Endothelial cell of umbilical vein (primary cell): ENCODE data around the gene TMEM131. TPM values are rescaled to one million over a fixed set of nuclear protein-coding genes. Genes with fewer than 3 reads are reported as not detected.

Experiments
- BruUV-seq: library from RNA; stranded (reverse); fragments of 400-500 nt; replicated peaks from 2 replicates; lab custom pipeline; 2021; lab: Mats Ljungman, UMichigan
- CTCF ChIA-PET: fragments of 300-600, 350-600 bp; sonication (Branson Sonifier 250); formaldehyde crosslinking; loops from one replicate; lab custom pipeline; 2021; ENCODE audit warnings: antibody characterized with exemption, inconsistent platforms; lab: Charles Lee
- POLR2A ChIA-PET: fragments of 300-600, 350-600 bp; sonication (Branson Sonifier 250); formaldehyde crosslinking; loops from one replicate; lab custom pipeline; 2021; ENCODE audit warnings: antibody characterized with exemption, inconsistent platforms; lab: Charles Lee
- DNase-seq: peaks from one replicate; pipeline ENCODE4 v3.0.0-alpha.2; 2011; ENCODE audit warnings: low read depth, low spot score
- FAIRE-seq: peaks from 2 replicates; lab custom pipeline; 2011; peaks lifted over from hg19 to GRCh38; lab: Jason Lieb, UNC
- H2AFZ ChIP-seq: 2 replicates; pipeline ENCODE4 v1.6.0; 2012; ENCODE audit warnings: low read depth, low read length, control low read depth, inconsistent platforms
- H3K27ac ChIP-seq: 2 replicates; pipeline ENCODE4 v1.5.1; 2011; ENCODE audit warnings: low read depth, mild to moderate bottlenecking, control low read depth, low read length, moderate library complexity; ENCODE audit not compliant: insufficient read depth
- H3K27me3 ChIP-seq, 2 experiments: 2 replicates each; pipeline versions ENCODE4 v1.6.0 to v1.6.1; 2011; ENCODE audit warnings: low read length in 2 of 2, mixed read lengths in 1 of 2; ENCODE audit not compliant: control insufficient read depth in 2 of 2, insufficient read depth in 2 of 2
- H3K36me3 ChIP-seq, 2 experiments: 2 replicates in 1 of 2; 3 replicates in 1 of 2; pipeline ENCODE4 v1.5.1; 2011; ENCODE audit warnings: low read length in 2 of 2, mild to moderate bottlenecking in 1 of 2, moderate library complexity in 1 of 2; ENCODE audit not compliant: control insufficient read depth in 2 of 2, insufficient read depth in 2 of 2; ENCODE audit errors: extremely low read depth in 1 of 2
- H3K4me1 ChIP-seq: 3 replicates; pipeline ENCODE4 v1.5.1; 2011; ENCODE audit warnings: mild to moderate bottlenecking, low read length; ENCODE audit not compliant: control insufficient read depth, insufficient read depth; ENCODE audit errors: extremely low read depth
- H3K4me2 ChIP-seq: 2 replicates; pipeline ENCODE4 v1.6.1; 2011; ENCODE audit warnings: low read length, control low read depth, mixed read lengths; ENCODE audit not compliant: insufficient read depth
- H3K4me3 ChIP-seq, 3 experiments: fragments of 200-600 bp in 1 of 3; sonication (generic), shearing (Covaris generic) in 1 of 3; replicated peaks in 1 of 3; 2 replicates each; pipeline ENCODE4 v1.5.1; 2011 to 2016; ENCODE audit warnings: control low read depth in 3 of 3, low read length in 3 of 3, mild to moderate bottlenecking in 2 of 3, inconsistent platforms in 1 of 3, low read depth in 1 of 3, moderate library complexity in 1 of 3; ENCODE audit not compliant: insufficient read depth in 1 of 3
- H3K79me2 ChIP-seq: 2 replicates; pipeline ENCODE4 v1.6.0; 2012; ENCODE audit warnings: low read length, inconsistent platforms; ENCODE audit not compliant: control insufficient read depth, insufficient read depth
- H3K9ac ChIP-seq: replicated peaks from 2 replicates; pipeline ENCODE3; 2011; ENCODE audit warnings: low read length, control low read depth; ENCODE audit not compliant: insufficient read depth; ENCODE audit errors: extremely low read depth
- H3K9me1 ChIP-seq: replicated peaks from 3 replicates; pipeline ENCODE4 v1.6.0; 2011; ENCODE audit warnings: mild to moderate bottlenecking, low read length; ENCODE audit not compliant: control insufficient read depth, insufficient read depth; ENCODE audit errors: extremely low read depth
- H3K9me3 ChIP-seq: replicated peaks from 2 replicates; pipeline ENCODE4 v1.5.1; 2012; ENCODE audit warnings: low read length, inconsistent platforms; ENCODE audit not compliant: control insufficient read depth, insufficient read depth
- H4K20me1 ChIP-seq: replicated peaks from 2 replicates; pipeline ENCODE3; 2011; ENCODE audit warnings: mild to moderate bottlenecking, low read length; ENCODE audit not compliant: control insufficient read depth, insufficient read depth; ENCODE audit errors: extremely low read depth
- EZH2 ChIP-seq: IDR thresholded peaks from 2 replicates; pipeline ENCODE4 v1.6.1; 2012; ENCODE audit warnings: borderline replicate concordance, low read depth, mild to moderate bottlenecking, moderate library complexity, low read length, inconsistent platforms; ENCODE audit not compliant: severe bottlenecking
- FOS ChIP-seq: IDR thresholded peaks from 2 replicates; pipeline ENCODE4 v1.6.1; 2011; ENCODE audit warnings: mild to moderate bottlenecking, low read length, moderate library complexity, borderline replicate concordance; ENCODE audit not compliant: insufficient read depth
- GATA2 ChIP-seq: IDR thresholded peaks from 2 replicates; pipeline ENCODE4 v1.7.0; 2011; ENCODE audit warnings: low read depth, mild to moderate bottlenecking, moderate library complexity, mixed read lengths, low read length; ENCODE audit not compliant: insufficient read length, insufficient read depth
- JUN ChIP-seq: IDR thresholded peaks from 2 replicates; pipeline ENCODE4 v1.6.1; 2011; ENCODE audit warnings: borderline replicate concordance, low read depth; ENCODE audit not compliant: insufficient read length, insufficient read depth
- MYC ChIP-seq: IDR thresholded peaks from one replicate; pipeline ENCODE4 v1.6.1; 2011; ENCODE audit warnings: mild to moderate bottlenecking, low read depth, low read length
- POLR2A ChIP-seq: IDR thresholded peaks from 2 replicates; pipeline ENCODE4 v1.6.1; 2012; ENCODE audit warnings: low read depth, mild to moderate bottlenecking, control low read depth, low read length
- POLR2AphosphoS5 ChIP-seq: IDR thresholded peaks from 2 replicates; pipeline ENCODE4 v1.6.1; 2012; ENCODE audit warnings: low read depth, mild to moderate bottlenecking, control low read depth, low read length, moderate library complexity; ENCODE audit not compliant: insufficient read depth
- dilution Hi-C: fragments of 300-500 bp; cut with MboI; formaldehyde crosslinking; loops from one replicate; pipeline ENCODE4 v1.15.0; 2019; ENCODE audit warnings: low sequenced_read_pairs; ENCODE audit not compliant: extremely low pct_ligation_motif_present
- intact Hi-C: fragments of 100-400 bp; cut with micrococcal nuclease; formaldehyde crosslinking; loops from one replicate; pipeline ENCODE4 v1.10.0; 2022
- polyA plus RNA-seq, 4 experiments: library from polyadenylated mRNA; depleted of rRNA in 3 of 4; stranded (reverse) in 3 of 4; unstranded in 1 of 4; fragments of >200 nt; gene quantifications; 2 replicates each; pipeline versions ENCODE4 v1.2.1 to v1.2.3, GENCODE V29; 2011 to 2012; ENCODE audit warnings: missing spikeins in 1 of 4
- total RNA-seq: library from RNA; stranded (reverse); gene quantifications from 2 replicates; pipeline ENCODE4 v1.2.3, GENCODE V29; 2021
- TF ChIP-seq, protein P1 (sequence below): IDR thresholded peaks from 2 replicates; pipeline ENCODE4 v1.6.1; 2011; ENCODE audit not compliant: insufficient read depth, insufficient read length
- TF ChIP-seq, protein P2 (sequence below), 2 donors: IDR thresholded peaks; 1 replicate in 1 of 2; 2 replicates in 1 of 2; pipeline ENCODE4 v1.5.1; 2011; ENCODE audit warnings: low read length in 2 of 2, mild to moderate bottlenecking in 2 of 2, moderate library complexity in 2 of 2, control low read depth in 1 of 2, inconsistent platforms in 1 of 2, low read depth in 1 of 2; ENCODE audit not compliant: insufficient read depth in 1 of 2; ENCODE audit errors: extremely low read depth in 1 of 2

Gene TMEM131
- total and polyA plus RNA-seq, 2 donors (not counting 3 experiments of a cell fraction or from before 2014, with no cell fraction given): 12.2 to 28.6 TPM

DNA sequence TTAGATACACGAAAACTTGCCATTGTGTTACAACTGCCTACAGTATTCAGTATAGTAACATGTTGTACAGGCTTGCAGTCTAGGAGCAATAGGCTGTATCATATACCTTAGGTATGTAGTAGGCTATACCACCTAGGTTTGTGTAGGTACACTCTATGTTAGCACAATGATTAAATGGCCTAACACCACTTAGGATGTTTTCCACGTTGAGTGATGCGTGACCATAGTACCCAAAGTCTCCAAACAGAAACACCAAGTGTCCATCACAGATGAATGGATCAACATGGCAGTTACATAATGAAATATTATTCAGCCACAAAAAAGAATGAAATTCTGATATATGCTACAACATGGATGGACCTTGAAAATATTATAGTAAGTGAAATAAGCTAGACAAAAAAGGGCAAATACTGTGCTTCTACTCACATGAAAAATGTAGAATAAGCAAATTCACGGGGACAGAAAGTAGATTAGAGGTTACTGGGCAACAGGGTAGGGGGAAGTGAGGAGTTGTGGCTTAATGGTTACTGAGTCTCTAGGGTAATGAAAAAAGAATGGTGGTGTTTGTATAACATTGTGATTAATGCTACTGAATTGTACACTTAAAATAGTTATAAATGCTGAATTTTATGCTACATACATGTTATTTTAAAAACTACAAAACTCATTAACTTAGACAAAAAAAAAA is 62.6 kb downstream of the TMEM131 start:
- BruUV-seq: no TSS peak
- Histone ChIP-seq H3K79me2 (peaks cover 28% of the 10 kb centered on the region), H3K4me3 (no peak overlapping the region), H3K9me1 (no peaks in the 10 kb centered on the region), H2AFZ (no peak overlapping the region), H3K4me1 (no peaks in the 10 kb centered on the region), H4K20me1 (peaks cover 8% of the 10 kb centered on the region), H3K36me3 (no peaks in the 10 kb centered on the region), H3K9ac (no peak overlapping the region), H3K4me2 (no peak overlapping the region), H3K9me3 (no peaks in the 10 kb centered on the region), H3K27me3 (no peaks in the 10 kb centered on the region), H3K27ac (no peak overlapping the region)
- CTCF ChIA-PET: no interaction called here
- DNase-seq: no peak
- no peak for TF ChIP-seq GATA2
- TF ChIP-seq, protein P1, sequence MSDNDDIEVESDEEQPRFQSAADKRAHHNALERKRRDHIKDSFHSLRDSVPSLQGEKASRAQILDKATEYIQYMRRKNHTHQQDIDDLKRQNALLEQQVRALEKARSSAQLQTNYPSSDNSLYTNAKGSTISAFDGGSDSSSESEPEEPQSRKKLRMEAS: no peak
- no peak for TF ChIP-seq MYC
- TF ChIP-seq JUN: no peak
- TF ChIP-seq EZH2: no peak
- TF ChIP-seq POLR2AphosphoS5: no peak
- no peak for TF ChIP-seq FOS
- TF ChIP-seq, protein P2, sequence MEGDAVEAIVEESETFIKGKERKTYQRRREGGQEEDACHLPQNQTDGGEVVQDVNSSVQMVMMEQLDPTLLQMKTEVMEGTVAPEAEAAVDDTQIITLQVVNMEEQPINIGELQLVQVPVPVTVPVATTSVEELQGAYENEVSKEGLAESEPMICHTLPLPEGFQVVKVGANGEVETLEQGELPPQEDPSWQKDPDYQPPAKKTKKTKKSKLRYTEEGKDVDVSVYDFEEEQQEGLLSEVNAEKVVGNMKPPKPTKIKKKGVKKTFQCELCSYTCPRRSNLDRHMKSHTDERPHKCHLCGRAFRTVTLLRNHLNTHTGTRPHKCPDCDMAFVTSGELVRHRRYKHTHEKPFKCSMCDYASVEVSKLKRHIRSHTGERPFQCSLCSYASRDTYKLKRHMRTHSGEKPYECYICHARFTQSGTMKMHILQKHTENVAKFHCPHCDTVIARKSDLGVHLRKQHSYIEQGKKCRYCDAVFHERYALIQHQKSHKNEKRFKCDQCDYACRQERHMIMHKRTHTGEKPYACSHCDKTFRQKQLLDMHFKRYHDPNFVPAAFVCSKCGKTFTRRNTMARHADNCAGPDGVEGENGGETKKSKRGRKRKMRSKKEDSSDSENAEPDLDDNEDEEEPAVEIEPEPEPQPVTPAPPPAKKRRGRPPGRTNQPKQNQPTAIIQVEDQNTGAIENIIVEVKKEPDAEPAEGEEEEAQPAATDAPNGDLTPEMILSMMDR (IDR thresholded peaks at IDR 0.05; ENCODE audit: extremely low read depth in 1 of 2, insufficient read depth in 1 of 2, low read depth in 1 of 2, low read length in 2 of 2): no peak
- TF ChIP-seq POLR2A: no peak
- FAIRE-seq: no peak
- POLR2A ChIA-PET: no interaction called here
- intact Hi-C loops: no loop called here
- dilution Hi-C loops: no loop called here
